Activated CD4-positive, alpha-beta T cell treated with anti-CD3 and anti-CD28 coated beads, Interleukin-2, amount 50 U/mL, for 48 hours (primary cell): Measurements from ENCODE around the gene PRRX1.

Experiments
- DNase-seq, 2 experiments: peaks; one replicate each; pipeline ENCODE4 v3.0.0-alpha.2; 2020

The PRRX1 gene

DNA sequence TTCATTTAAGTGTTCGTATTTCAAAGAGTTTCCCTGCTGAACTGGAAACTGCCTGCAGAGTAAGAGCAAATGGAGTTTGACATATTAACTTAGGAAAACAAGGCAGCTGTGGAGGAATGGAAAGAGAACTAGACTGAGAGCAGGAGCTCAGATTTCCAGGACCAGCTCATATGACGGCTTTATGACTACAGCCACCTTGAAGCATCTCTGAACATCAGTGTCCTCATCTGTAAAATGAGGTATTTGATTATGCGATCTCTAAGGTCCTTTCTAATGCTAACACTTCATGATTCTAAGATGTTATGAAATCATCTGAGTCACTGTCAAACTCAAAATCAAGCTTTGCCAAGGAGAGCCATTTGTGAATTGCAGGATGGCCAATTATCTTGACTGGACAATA, 112.3 kb downstream of the PRRX1 start:
- DNase-seq: no peak

DNA sequence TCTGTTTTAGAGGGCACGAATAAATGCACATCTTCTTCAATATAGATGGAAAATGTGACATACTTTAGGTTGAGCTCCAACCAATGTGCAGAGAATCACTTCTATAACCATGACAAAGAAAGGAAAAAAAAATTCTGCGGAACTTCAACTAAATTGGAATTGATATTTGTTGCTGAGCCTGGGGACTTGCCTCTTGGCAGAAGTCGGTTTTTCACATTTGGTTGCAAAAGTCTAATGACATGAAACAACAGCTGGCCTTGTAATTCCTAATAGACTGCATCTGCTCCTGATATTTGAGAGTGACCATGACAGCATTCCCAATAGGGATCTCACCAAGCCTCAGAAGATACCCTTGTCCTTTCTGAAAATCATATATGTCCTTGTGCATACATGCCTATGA, 112.8 kb downstream of the PRRX1 start:
- no peak for DNase-seq
